GM23248 (cell line): ENCODE data around the gene CBL.

Experiments
- EZH2 ChIP-seq: fragments of 200-600 bp; sonication (generic); IDR thresholded peaks from 2 replicates; pipeline ENCODE4 v1.6.1; 2018; ENCODE audit warnings: antibody characterized with exemption, mild to moderate bottlenecking; ENCODE audit not compliant: insufficient read depth, poor library complexity, severe bottlenecking
- EZH2phosphoT487 ChIP-seq: fragments of 200-600 bp; sonication (generic); IDR thresholded peaks from 2 replicates; pipeline ENCODE4 v1.6.1; 2018; ENCODE audit warnings: antibody characterized with exemption, moderate library complexity, mild to moderate bottlenecking, low read depth; ENCODE audit not compliant: insufficient read depth

DNA sequence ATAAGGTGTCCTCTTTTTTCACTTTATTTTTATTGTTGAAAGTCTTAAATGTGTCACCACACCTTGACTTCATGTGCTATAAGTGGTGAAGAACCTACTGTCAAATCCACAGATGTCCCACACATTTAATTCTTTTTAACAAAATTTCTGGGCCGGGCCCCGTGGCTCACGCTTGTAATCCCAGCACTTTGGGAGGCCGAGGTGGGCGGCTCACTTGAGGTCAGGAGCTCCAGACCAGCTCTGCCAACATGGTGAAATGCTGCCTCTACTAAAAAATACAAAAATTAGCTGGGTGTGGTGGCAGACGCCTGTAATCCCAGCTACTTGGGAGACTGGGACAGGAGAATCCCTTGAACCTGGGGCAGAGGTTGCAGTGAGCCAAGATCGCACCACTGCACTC, 3.0 kb downstream of the CBL start:
- no peak for TF ChIP-seq EZH2
- no peak for TF ChIP-seq EZH2phosphoT487
